ENCODE data around the gene GEMIN7.
"Not testable (repeated sequence)": the region's sequence is repeated elsewhere in the genome, so short reads cannot be mapped to it uniquely, and the experiment has no call there.

GEMIN7 gene

DNA sequence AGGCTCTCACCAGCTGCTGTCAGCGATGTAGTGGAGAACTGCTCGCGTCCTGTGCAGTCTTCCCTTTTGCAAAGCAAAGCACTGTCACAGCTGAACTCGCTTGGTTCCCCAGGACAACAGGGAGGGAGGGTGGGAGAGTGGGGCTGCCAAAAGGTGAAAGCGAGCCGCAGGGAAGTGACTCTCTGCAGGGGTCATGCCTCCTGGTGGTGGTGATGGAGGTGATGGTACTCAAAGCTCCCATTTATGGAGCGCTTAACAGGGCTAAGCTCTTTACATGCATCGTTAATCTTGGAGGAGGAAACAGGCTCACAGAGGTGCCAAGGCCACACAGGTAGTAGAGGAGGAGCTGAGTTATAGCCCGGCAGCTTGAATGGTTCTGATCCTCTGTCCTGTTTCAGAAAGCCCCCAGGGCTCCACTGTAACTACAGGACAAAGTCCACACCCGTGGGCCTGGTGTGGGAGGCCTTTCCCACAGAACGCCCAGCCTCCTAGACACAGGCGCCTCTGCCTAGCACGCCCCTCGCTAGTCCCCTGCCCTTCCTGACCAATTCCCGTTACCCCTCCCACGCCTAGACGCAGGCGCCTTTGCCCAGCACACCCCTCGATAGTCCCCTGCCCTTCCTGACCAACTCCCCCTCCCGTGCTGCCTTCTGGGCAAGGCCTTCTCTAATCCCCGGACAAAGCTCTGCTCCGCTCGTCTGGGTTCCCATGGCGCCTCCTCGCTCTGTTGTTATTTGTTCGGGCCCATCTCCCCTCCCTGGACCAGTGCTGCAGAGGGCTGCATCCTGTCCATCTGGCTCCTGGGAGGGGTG is 24.7 kb downstream of the GEMIN7 start:
- in situ Hi-C loops (cut with HindIII; ENCODE audit: low pct_unique_long_range_greater_than_20kb, low sequenced_read_pairs) = no loop called here
- no peak for DNase-seq (ENCODE audit: low read depth in 1 of 2, low spot score in 1 of 2)
- TF ChIP-seq JUND (IDR thresholded peaks at IDR 0.05; ENCODE audit: low read depth) = no peak

DNA sequence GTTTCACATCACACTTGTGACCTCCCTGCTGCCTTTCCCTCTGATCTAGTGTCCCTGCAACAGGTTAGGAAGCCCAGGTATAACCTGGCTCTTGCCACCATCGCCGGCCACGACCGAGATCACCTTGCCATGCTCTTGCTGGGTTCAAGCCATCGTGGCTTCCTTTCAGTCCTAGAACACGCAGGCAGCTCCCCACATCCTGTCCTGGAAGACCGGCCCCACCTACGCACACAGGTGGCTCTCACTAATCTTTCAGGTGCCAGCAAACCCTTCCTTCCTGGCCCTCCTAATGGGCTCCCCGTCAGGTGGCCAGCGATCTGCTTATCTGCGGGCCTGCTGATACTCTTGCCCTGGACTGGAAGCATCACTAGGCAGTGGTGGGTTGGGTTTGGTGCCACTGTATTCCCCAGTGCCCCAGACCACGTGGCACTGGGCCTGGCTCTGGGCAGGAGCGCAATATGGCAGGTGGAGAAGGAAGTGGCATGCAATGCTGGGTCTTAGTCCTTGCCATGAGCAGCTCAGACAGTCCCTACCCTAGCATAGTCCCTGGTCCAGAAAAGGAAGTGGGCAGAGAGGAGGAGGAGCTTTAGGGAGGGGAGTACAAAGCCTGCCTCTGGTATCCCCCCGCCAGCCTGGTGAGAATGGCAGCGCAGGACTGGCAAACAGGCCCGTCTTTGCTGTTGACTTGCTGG is 25.7 kb downstream of the GEMIN7 start:
- no peak for DNase-seq (ENCODE audit: low read depth in 1 of 2, low spot score in 1 of 2)
- in situ Hi-C loops (cut with HindIII; ENCODE audit: low pct_unique_long_range_greater_than_20kb, low sequenced_read_pairs) = no loop called here
- TF ChIP-seq JUND (IDR thresholded peaks at IDR 0.05; ENCODE audit: low read depth) = no peak

DNA sequence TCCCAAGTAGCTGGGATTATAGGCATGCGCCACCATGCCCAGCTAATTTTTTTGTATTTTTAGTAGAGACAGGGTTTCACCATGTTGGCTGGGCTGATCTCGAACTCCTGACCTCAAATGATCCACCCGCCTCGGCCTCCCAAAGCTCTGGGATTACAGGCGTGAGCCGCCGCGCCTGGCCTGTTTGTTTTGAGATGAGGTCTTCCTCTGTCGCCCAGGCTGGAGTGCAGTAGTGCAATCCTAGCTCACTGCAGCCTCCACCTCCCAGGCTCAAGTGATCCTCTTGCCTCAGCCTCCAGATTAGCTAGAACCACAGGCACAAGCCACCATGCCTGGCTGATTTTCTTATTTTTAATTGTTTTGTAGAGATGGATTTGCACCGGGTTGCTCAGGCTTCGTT is 27.3 kb downstream of the GEMIN7 start:
- DNase-seq (ENCODE audit: low read depth in 1 of 2, low spot score in 1 of 2); in situ Hi-C loops (cut with HindIII; ENCODE audit: low pct_unique_long_range_greater_than_20kb, low sequenced_read_pairs): not testable (repeated sequence)

DNA sequence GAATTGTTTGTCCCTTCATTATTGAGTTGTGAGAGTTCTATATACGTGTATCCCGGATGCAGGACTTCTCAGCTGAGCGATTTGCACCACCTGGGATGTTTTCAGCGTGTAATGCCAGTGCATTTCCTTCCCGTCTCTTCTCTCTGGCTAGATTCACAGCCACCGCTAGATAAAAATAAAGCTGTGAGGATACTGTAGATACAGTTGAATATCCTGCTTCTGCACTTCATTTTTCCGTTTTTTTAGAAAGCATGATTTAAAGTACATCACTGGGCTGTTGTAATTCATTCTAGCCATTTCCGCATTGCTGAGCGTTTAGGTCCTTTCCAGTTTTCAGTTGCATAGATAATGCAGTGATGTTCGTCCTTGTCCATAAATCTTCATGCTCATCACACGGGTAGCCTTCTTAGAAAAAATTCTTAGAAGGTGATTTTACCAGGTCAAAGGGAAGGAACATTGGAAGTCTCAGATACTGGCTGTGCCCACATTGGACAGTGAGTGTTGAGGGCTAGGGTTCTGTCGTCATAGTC is 28.6 kb downstream of the GEMIN7 start:
- in situ Hi-C loops (cut with HindIII; ENCODE audit: low pct_unique_long_range_greater_than_20kb, low sequenced_read_pairs) = no loop called here
- TF ChIP-seq JUND (IDR thresholded peaks at IDR 0.05; ENCODE audit: low read depth) = no peak
- DNase-seq (ENCODE audit: low read depth in 1 of 2, low spot score in 1 of 2) = no peak

DNA sequence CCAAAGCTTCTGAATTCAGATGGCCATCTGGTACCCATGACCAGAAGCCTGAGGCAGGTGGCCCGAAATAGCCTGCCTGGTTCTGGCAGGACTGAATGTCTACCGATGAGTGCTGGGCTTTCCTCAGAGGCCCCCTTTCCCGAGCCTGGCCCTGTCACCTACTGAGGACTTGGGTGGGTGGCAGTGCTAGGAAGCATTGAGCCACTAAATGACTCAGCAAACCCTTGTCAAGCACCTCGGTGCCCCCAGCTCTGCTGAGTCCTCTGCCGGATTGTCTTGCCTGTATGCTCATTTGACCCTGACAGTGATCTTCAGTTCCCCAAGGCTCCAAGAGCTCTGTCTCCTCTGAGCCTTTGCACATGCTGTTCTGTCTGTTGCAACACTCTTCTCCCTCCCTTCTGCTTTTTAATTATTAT is 31.8 kb downstream of the GEMIN7 start:
- in situ Hi-C loops (cut with HindIII; ENCODE audit: low pct_unique_long_range_greater_than_20kb, low sequenced_read_pairs) = no loop called here
- no peak for DNase-seq (ENCODE audit: low read depth in 1 of 2, low spot score in 1 of 2)
- no peak for TF ChIP-seq JUND (IDR thresholded peaks at IDR 0.05; ENCODE audit: low read depth)

DNA sequence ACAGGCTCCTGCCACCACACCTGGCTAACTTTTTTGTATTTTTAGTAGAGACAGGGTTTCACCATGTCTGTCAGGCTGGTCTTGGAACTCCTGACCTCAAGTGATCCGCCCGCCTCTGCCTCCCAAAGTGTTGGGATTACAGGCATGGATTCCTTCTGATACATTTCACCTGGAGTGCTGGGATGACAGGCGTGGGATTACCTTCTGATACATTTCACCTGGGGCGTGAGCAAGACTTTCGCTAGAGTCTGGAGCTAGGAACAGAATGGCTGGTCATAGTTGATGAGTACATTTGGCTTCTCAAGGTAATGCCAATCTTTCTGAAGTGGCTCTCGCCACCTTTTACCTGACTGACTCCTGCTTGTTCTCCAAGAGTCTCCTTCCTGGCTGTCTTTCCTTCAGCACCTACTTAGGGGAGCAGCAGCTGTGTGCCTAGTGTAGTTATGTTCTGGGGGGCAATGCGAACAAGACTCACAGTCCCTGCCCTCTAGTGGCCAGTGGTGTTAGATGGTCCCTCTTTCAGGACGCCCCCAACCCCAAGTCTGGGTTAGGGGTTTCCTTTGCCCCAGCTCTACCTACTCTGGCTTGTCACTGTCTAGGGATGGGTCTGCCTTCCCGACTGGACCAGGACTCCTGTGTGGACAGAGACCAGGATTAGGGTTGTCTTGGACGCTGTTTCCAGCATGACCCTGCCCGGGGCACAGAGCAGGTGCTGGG is 33.2 kb downstream of the GEMIN7 start:
- in situ Hi-C loops (cut with HindIII; ENCODE audit: low pct_unique_long_range_greater_than_20kb, low sequenced_read_pairs) = no loop called here
- no peak for TF ChIP-seq JUND (IDR thresholded peaks at IDR 0.05; ENCODE audit: low read depth)
- no peak for DNase-seq (ENCODE audit: low read depth in 1 of 2, low spot score in 1 of 2)

DNA sequence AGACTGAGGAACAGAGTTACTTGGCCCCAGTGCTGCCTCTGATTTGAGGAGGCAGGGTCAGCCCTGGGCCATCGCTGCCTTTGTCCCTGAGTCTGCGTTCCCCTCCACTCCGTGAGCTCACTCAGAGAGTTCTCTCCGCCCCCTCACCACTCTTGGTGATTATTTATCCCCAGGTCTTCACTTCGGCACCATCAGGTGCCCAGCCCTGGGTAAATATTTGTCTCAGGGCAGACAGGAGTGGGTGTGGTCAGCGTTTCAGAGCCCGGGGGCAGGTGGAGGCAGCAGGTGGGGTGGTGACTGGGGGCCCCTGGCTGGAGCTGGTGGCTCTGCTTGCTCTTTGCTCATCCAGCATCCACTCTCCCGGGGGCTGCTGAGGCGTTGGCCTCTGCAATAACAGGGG is 34.6 kb downstream of the GEMIN7 start:
- DNase-seq (ENCODE audit: low read depth in 1 of 2, low spot score in 1 of 2) = peak in 1 of 2 experiments; percentile 58
- in situ Hi-C loops (cut with HindIII; ENCODE audit: low pct_unique_long_range_greater_than_20kb, low sequenced_read_pairs) = no loop called here
- TF ChIP-seq JUND (IDR thresholded peaks at IDR 0.05; ENCODE audit: low read depth) = no peak

DNA sequence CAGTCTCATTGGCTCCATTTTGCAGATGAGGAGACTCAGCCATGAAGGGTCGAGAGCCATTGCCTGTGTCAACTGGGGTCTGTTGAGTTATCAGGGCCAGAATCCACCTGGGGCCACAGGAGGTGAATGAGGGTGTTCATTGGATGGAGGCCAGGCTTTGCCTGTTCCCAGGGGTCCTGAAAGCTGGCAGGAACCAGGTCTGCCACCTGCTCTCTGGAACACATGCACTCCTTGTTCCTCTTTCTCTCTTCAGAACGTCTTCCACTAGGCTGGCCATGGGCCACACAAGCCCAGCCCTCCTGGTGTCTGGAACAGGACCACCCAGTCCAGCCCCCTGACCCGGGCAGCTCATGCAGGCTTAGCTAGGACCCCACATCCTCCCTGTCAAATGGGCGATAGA is 35.1 kb downstream of the GEMIN7 start:
- no peak for TF ChIP-seq JUND (IDR thresholded peaks at IDR 0.05; ENCODE audit: low read depth)
- in situ Hi-C loops (cut with HindIII; ENCODE audit: low pct_unique_long_range_greater_than_20kb, low sequenced_read_pairs) = no loop called here
- no peak for DNase-seq (ENCODE audit: low read depth in 1 of 2, low spot score in 1 of 2)

DNA sequence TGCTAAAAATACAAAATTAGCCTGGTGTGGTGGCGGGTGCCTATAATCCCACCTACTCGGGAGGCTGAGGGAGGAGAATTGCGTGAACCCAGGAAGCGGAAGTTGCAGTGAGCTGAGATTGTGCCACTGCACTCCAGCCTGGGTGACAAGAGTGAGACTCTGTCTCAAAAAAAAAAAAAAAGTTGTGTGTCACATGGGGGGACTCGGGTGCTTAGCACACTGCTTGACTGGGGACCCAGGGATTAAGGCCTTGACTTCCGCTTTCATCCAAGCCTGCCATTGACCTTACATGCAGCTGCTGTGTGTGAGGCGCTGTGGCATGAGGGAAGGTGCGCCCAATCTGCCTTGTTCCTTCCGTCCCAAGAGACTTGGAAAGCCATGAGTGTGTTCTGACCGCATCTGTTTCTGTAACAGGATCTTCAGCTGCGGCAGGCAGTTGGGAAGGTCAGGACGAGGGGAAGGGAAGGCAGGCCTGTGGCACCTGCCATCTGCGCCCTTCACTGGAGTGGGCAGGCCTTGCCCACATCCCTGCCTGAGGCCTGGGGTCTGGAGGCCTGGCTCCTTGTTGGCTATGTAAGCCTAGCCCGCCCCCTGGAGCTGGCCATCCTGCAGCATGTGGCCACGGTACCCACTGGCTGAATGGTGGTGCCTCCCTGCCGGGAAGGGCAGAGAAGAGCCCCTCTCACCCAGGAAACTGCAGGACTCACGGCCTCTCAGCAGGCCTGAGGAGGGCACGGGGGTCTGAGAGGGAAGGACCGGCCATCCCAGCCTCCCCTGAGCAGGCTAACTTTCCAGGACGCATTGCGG is 37.0 kb downstream of the GEMIN7 start:
- in situ Hi-C loops (cut with HindIII; ENCODE audit: low pct_unique_long_range_greater_than_20kb, low sequenced_read_pairs) = no loop called here
- no peak for TF ChIP-seq JUND (IDR thresholded peaks at IDR 0.05; ENCODE audit: low read depth)
- no peak for DNase-seq (ENCODE audit: low read depth in 1 of 2, low spot score in 1 of 2)

DNA sequence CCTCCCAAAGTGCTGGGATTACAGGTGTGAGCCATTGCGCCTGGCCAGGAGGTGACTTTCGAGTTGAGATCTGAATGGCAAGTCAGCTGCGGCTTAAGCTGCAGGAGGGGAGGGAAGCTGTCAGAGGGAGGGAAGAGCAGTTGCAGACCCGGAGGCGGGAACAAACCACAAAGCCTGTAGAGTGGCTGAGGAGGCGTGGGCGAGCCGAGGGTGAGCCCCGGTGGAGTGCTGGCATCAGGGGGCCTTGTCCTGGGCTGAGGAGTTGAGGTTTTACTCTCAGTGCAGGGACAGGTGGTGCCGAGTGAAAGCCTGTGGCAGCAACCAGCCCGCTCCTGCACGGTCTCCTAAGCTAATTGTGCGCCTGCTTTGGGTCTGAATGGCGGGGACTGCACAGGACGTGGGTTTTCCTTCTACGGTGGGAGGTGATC is 38.1 kb downstream of the GEMIN7 start:
- no peak for TF ChIP-seq JUND (IDR thresholded peaks at IDR 0.05; ENCODE audit: low read depth)
- DNase-seq (ENCODE audit: low read depth in 1 of 2, low spot score in 1 of 2) = peak in 1 of 2 experiments; percentile 52
- in situ Hi-C loops (cut with HindIII; ENCODE audit: low pct_unique_long_range_greater_than_20kb, low sequenced_read_pairs) = no loop called here

DNA sequence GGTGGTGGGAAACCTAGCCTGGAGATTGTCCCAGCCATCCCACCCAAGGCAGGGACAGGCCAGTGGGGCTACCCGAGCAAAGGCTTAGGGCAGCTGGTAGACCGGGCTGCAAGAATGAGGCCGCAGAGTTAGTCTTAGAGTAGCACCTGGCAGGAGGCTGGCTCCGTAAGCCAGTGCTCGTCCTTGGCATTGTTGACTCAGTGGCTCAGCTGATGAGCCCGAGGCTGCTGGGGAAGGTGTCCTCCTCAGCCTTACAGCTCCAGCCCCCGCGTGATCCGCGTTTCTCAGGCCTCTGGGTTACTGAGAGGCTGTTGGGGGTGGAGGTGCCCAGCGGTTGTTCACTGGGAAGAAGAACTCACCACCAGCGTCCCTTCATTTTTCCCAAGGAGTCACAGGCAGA is 38.6 kb downstream of the GEMIN7 start:
- in situ Hi-C loops (cut with HindIII; ENCODE audit: low pct_unique_long_range_greater_than_20kb, low sequenced_read_pairs) = no loop called here
- TF ChIP-seq JUND (IDR thresholded peaks at IDR 0.05; ENCODE audit: low read depth) = no peak
- DNase-seq (ENCODE audit: low read depth in 1 of 2, low spot score in 1 of 2) = peak in 1 of 2 experiments; percentile 79

DNA sequence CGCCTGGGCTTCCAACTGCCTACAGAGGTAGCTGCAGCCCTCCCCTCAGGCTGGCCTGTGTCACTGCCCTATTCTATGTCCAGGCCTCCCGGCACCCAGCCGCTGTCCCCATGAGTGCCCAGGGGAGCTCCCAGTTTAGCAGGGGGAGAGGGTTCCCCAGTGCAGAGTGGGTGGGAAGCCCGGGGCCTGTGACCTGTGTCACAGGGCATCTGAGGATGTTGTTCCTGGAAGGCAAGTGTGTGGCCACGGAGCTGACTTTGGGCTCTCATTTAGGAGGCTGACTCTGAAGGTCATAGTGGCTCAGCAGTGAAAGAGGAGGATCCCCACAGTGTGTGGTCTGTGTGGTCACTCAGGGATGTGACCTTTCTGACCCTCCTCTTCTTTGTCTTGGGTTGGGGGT is 39.0 kb downstream of the GEMIN7 start:
- TF ChIP-seq JUND (IDR thresholded peaks at IDR 0.05; ENCODE audit: low read depth) = no peak
- DNase-seq (ENCODE audit: low read depth in 1 of 2, low spot score in 1 of 2) = no peak
- in situ Hi-C loops (cut with HindIII; ENCODE audit: low pct_unique_long_range_greater_than_20kb, low sequenced_read_pairs) = no loop called here

DNA sequence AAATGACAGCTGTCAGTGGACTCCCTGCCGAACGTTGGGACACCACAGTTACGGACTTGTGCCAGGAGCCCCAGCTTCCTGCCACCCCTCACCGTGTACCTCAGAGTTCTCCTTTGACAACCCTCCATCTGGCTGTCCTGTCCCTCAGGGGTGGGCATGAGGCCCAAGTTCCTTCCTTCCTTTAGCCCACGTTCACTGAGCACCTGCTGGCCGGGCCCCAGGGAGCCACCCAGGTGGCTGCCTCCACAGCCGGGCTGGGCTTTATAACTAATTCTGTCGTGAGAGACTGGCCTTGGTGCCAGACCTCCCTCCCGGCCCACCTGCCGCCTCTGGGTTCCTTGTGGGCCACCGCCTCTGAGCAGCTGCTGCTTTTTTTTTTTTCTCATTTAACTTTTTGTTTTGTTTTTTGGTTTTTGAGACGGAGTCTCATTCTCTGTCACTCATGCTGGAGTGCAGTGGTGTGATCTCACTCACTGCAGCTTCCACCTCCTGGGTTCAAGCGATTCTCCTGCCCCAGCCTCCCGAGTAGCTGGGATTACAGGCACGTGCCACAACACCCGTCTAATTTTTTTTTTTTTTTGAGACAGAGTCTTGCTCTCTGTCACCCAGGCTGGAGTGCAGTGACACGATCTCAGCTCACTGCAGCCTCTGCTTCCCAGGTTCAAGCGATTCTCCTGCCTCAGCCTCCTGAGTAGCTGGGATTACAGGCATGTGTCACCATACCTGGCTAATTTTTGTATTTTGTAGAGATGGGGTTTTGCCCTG is 39.7 kb downstream of the GEMIN7 start:
- in situ Hi-C loops (cut with HindIII; ENCODE audit: low pct_unique_long_range_greater_than_20kb, low sequenced_read_pairs); DNase-seq (ENCODE audit: low read depth in 1 of 2, low spot score in 1 of 2): not testable (repeated sequence)
